Measurements from ENCODE around the gene SUB1.

SUB1 gene

GRCh38 chr5:32646061-32646969 is 61.0 kb downstream of the SUB1 start:
- no peak for DNase-seq

- DNase-seq, result no peak
Observed at GRCh38 chr5:32651088-32651487, 65.7 kb downstream of the SUB1 start.

- no peak for DNase-seq
Observed at GRCh38 chr5:32651638-32652037, 66.3 kb downstream of the SUB1 start.
